NCI-H2227 (cell line): ENCODE data around the gene EPM2A.
A peak's percentile ranks its signal among the peaks of the same experiment; 100 is the strongest.

Experiments used
- DNase-seq: peaks from one replicate; lab custom pipeline; 2025; ENCODE audit not compliant: unreplicated experiment; lab: John Stamatoyannopoulos, UW

Gene EPM2A

DNA sequence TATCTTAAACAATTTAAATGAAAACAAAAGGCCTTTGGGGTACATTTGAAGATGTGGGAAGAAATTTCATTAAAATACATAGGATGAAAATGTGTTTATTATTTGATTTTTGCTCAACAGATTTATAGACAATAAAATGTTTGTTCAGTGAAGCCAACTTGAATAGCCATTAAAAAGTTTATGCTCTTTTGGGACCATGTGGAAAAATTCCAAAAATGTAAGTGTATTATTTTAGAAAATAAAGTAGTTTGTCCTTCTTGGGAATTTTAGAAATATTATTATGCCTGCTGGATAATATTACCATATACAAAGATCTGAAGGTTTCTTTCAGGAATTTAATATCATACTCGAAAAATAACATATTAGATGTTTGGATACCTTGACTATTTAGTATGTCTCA, 131.3 kb downstream of the EPM2A start:
- no peak for DNase-seq

DNA sequence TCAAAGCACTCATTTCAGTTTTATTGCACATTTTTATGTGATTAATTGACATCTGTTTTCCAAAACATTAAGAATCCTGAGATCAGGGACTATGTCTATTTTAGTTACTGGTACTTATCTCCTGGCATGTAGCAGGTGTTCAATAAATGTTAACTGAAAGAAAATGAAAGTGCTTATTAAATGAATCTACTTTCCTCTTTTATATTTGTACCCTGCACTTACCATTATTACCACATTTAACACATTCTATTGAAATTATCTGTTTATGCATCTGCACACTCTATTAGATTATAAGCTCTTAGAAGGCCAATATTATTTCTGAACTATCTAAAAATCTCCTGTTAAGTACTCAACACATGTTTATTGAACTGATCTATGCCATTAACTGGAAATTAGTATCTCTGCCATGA, 131.9 kb downstream of the EPM2A start:
- DNase-seq, result peak; percentile 24

DNA sequence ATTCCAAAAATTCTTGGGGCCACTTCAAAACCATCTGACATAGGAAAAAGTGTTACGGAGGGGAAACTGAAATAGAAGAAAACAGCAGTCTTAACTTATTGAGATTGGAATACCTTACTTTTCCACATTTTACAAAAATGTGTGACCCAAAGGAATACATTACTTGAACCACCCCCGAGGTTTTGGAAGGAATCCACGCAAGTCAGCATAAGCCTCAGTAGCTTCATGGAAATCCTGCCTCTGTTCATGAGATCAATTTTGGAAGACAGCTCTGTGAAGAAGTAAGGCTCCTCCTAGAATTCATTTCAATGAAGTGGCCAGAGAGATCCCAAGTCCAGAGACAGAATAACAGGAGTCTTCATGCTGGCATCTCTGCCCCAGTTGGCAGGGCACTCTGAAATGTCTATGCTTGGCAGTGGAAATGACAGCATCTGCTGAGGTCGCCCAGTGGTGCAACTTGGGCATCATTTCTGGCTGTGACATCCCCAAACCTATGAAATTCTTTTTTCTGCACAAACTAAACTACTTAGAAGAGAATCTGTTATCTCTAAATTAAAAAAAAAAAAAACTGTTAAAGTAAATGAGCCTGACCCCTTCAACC, 132.5 kb downstream of the EPM2A start:
- DNase-seq, result peak; percentile 10

DNA sequence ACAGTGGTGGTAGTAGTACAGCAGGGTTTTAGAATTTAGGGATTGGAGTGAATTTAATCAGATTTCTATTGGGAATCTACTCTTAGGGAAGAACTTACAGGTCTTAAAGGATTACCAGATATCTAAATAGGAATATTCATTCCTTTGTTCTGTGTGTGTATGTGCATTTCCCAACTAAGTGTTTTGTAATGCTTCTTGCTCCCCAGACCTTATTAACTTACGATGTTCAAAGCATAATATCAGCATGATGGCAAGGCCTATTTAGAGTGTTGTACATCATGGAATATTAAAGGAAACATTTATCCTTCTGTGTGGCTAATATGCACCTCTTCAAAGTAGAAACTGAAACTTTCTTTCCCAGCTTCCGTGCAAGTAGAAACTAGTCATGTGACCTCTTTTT, 133.9 kb downstream of the EPM2A start:
- no peak for DNase-seq

DNA sequence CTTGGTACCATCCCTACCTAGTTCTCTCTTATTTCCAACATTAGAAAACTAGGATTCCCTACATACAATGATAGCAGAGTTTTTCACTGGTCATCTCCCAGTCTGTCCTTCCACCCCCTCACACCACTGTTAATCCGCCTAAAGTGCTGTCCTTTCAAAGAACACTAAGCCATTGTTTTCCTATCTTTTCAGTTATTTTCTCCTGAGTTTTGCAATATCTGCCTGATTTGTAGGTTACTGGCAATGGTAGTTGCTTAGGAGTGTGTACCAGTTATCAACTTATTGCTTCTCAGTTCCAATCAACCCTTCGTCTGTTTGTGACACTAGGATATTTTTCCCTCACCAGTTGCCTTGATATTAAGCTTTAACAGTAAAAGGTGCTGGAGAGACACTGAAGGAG, 135.0 kb downstream of the EPM2A start:
- no peak for DNase-seq

DNA sequence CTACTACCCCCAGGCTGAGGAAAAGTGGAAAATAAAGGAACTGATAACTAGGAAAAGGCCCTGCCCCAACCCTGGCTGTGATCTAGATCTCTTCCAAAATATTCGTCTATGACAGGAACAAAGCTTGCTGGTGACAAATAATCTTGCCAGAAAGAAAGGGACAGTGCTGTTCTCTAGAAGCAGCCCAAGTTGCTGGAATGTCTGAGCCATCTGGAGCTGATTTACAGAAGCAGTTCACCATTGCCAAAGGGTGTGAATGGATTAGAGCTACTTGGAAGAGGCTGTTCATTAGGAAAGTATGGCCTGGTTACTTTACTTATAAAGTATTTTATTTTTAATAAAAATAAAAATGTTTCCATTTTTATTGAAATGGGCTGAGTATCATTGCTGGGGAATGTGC, 146.3 kb downstream of the EPM2A start:
- DNase-seq, result no peak

DNA sequence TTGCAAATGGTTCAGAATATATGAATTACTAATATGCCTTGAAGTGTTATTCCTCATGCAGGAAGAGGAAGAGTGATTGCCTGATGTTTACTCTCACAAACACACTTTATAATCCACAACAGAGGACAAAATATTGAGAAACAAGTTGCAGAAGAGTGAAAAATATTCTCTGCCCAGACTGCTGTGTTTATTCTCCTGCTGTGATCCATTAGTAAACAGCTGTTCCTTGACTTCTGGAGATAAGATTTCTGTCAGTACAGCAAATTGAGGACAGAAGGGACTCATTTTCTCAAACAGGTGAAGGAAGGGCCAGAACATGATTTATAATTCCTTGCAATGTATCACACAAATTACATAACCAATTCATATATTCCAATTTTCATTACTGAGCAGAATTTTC, 148.0 kb downstream of the EPM2A start:
- DNase-seq, result peak; percentile 5

DNA sequence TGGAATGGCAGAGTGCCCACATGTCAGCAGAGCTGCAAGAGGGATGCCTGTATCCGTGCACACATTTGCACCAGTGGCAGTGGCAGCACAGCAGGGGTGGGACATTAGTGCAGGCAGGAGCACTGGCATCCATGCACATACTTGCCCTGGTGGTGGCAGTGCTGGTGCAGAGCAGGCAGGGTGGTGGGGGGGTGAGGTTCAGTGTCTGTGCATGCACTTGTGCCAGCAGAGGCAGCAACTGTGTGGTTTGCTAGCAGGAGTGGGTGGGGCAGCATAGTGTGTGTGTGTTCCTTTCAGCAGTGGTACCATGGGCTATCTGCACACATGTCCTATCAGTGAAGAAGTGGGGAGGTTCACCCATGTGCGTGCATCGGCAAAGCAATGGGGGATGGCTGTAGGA, 151.6 kb downstream of the EPM2A start:
- DNase-seq, result no peak
